NT2/D1 (cell line): ENCODE measurements around the gene ANKRD28.

ENCODE experiments used
- DNase-seq: peaks from one replicate; pipeline ENCODE4 v3.0.0-alpha.2; 2011; ENCODE audit warnings: low read depth, low spot score
- H3K27me3 ChIP-seq: 2 replicates; pipeline ENCODE4 v1.6.0; 2011; ENCODE audit warnings: mild to moderate bottlenecking; ENCODE audit not compliant: insufficient read length, insufficient read depth
- H3K36me3 ChIP-seq: 2 replicates; pipeline ENCODE4 v1.6.1; 2011; ENCODE audit warnings: mild to moderate bottlenecking, low read length, mixed read lengths; ENCODE audit not compliant: insufficient read depth, insufficient read length
- H3K4me1 ChIP-seq: 2 replicates; pipeline ENCODE4 v1.5.1; 2011; ENCODE audit not compliant: insufficient read depth, insufficient read length
- H3K4me3 ChIP-seq: 2 replicates; pipeline ENCODE4 v1.5.1; 2011; ENCODE audit warnings: low read depth; ENCODE audit not compliant: insufficient read length
- H3K9ac ChIP-seq: 2 replicates; pipeline ENCODE4 v1.6.0; 2011; ENCODE audit warnings: low read depth; ENCODE audit not compliant: insufficient read length
- H3K9me3 ChIP-seq: 2 replicates; pipeline ENCODE4 v1.5.1; 2011; ENCODE audit warnings: mild to moderate bottlenecking, low read length; ENCODE audit not compliant: insufficient read depth
- SUZ12 ChIP-seq: IDR thresholded peaks from 2 replicates; pipeline ENCODE4 v1.6.1; 2011; ENCODE audit not compliant: insufficient read length, insufficient read depth; ENCODE audit errors: extremely low read depth
- YY1 ChIP-seq: IDR thresholded peaks from 2 replicates; pipeline ENCODE4 v1.6.1; 2011; ENCODE audit not compliant: insufficient read length, insufficient read depth
- ZNF274 ChIP-seq: IDR thresholded peaks from 2 replicates; pipeline ENCODE4 v1.6.1; 2011; ENCODE audit warnings: mild to moderate bottlenecking, low read depth, low read length

Gene ANKRD28

GRCh38 chr3:15812183-15812582, 14.4 kb upstream of the ANKRD28 start:
- no peaks in the 10 kb centered on the region for H3K27me3 ChIP-seq
- DNase-seq, result no peak
- H3K36me3 ChIP-seq, result no peaks in the 10 kb centered on the region
- TF ChIP-seq SUZ12 (no peak), ZNF274 (no peak), YY1 (no peak)
- H3K9ac ChIP-seq, result no peak overlapping the region
- H3K4me1 ChIP-seq, result no peaks in the 10 kb centered on the region
- H3K4me3 ChIP-seq, result no peak overlapping the region
- no peaks in the 10 kb centered on the region for H3K9me3 ChIP-seq

- no peak for DNase-seq
Observed at GRCh38 chr3:15810702-15811101, 12.9 kb upstream of the ANKRD28 start.

GRCh38 chr3:15809313-15809712, 11.5 kb upstream of the ANKRD28 start:
- Histone ChIP-seq H3K4me3 (no peak overlapping the region), H3K9ac (no peak overlapping the region), H3K4me1 (no peaks in the 10 kb centered on the region), H3K36me3 (no peaks in the 10 kb centered on the region), H3K27me3 (no peaks in the 10 kb centered on the region), H3K9me3 (no peaks in the 10 kb centered on the region)
- TF ChIP-seq YY1, result no peak
- TF ChIP-seq ZNF274, result no peak
- TF ChIP-seq SUZ12, result no peak
- no peak for DNase-seq

More at GRCh38 chr3:15810702-15811101, 12.9 kb upstream of the ANKRD28 start:
- Histone ChIP-seq H3K4me1 (no peaks in the 10 kb centered on the region), H3K4me3 (no peak overlapping the region), H3K27me3 (no peaks in the 10 kb centered on the region), H3K36me3 (no peaks in the 10 kb centered on the region), H3K9me3 (no peaks in the 10 kb centered on the region), H3K9ac (no peak overlapping the region)
- TF ChIP-seq SUZ12 (no peak), YY1 (no peak), ZNF274 (no peak)

GRCh38 chr3:15808679-15809310, 11.0 kb upstream of the ANKRD28 start:
- Histone ChIP-seq H3K27me3 (no peaks in the 10 kb centered on the region), H3K36me3 (no peaks in the 10 kb centered on the region), H3K4me3 (no peak overlapping the region), H3K9ac (no peak overlapping the region), H3K4me1 (no peaks in the 10 kb centered on the region), H3K9me3 (no peaks in the 10 kb centered on the region)
- TF ChIP-seq SUZ12 (no peak), YY1 (no peak), ZNF274 (no peak)
- no peak for DNase-seq

GRCh38 chr3:15805756-15806266, 8.0 kb upstream of the ANKRD28 start:
- Histone ChIP-seq H3K36me3 (no peaks in the 10 kb centered on the region), H3K4me3 (no peak overlapping the region), H3K4me1 (no peaks in the 10 kb centered on the region), H3K27me3 (no peaks in the 10 kb centered on the region), H3K9me3 (no peaks in the 10 kb centered on the region), H3K9ac (no peak overlapping the region)
- no peak for TF ChIP-seq SUZ12
- no peak for TF ChIP-seq YY1
- TF ChIP-seq ZNF274, result no peak
- no peak for DNase-seq

- TF ChIP-seq YY1, result no peak
- no peak for TF ChIP-seq ZNF274
- TF ChIP-seq SUZ12, result no peak
- no peaks in the 10 kb centered on the region for H3K4me1 ChIP-seq
- no peaks in the 10 kb centered on the region for H3K27me3 ChIP-seq
- no peak for DNase-seq
- H3K4me3 ChIP-seq, result no peak overlapping the region
- H3K36me3 ChIP-seq, result no peaks in the 10 kb centered on the region
- H3K9me3 ChIP-seq, result no peaks in the 10 kb centered on the region
- H3K9ac ChIP-seq, result no peak overlapping the region
Observed at GRCh38 chr3:15804553-15805095, 6.8 kb upstream of the ANKRD28 start.

- Histone ChIP-seq H3K9me3 (no peaks in the 10 kb centered on the region), H3K4me3 (no peak overlapping the region), H3K36me3 (no peaks in the 10 kb centered on the region), H3K9ac (no peak overlapping the region), H3K4me1 (no peaks in the 10 kb centered on the region), H3K27me3 (no peaks in the 10 kb centered on the region)
- DNase-seq, result no peak
- TF ChIP-seq ZNF274 (no peak), YY1 (no peak), SUZ12 (no peak)
Observed at GRCh38 chr3:15803921-15804320, 6.1 kb upstream of the ANKRD28 start.
